Measurements from ENCODE around the gene CDADC1.
"Not testable (repeated sequence)": the region's sequence is repeated elsewhere in the genome, so short reads cannot be mapped to it uniquely, and the experiment has no call there.

CDADC1 gene

DNA sequence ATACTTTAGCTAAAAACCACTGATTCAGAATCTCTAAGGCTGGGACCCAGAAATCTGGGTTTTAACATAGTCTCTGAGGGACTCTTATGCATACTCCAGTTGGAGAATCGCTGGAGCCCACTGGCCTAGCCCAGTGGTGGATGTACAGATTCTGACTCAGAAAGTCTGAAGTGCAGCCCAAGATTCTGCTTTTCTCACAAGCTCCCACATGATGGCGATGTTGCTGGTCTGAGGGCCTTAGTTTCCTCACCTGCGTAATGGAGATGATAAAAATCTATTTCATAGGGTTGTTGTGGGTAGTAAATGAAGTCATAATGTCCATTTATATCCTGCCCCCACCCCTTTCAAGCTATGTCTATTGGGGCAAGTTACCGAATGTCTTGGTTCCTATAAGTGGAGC lies 7.7 kb upstream of the CDADC1 start:
- no peak for DNase-seq

DNA sequence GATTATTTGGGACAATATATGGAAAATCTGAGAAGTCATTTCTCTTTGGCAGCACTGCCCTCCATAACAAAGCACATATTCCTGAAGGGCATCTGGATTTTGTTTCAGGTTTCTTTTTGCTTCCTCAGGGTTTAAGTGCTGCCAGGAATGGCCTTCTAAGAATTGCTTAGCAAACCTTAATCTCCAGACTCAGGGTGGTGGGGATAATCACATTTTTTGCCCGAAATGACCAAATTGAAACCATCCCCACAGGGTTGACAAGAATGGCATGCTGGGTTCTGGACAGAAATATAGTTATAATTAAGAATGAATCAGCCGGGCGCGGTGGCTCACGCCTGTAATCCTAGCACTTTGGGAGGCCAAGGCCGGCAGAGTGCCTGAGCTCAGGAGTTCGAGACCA lies 6.4 kb upstream of the CDADC1 start:
- no peak for DNase-seq

- DNase-seq, result no peak
These were observed 2.6 kb upstream of the CDADC1 start for GRCh38 chr13:49245101-49245500.

DNA sequence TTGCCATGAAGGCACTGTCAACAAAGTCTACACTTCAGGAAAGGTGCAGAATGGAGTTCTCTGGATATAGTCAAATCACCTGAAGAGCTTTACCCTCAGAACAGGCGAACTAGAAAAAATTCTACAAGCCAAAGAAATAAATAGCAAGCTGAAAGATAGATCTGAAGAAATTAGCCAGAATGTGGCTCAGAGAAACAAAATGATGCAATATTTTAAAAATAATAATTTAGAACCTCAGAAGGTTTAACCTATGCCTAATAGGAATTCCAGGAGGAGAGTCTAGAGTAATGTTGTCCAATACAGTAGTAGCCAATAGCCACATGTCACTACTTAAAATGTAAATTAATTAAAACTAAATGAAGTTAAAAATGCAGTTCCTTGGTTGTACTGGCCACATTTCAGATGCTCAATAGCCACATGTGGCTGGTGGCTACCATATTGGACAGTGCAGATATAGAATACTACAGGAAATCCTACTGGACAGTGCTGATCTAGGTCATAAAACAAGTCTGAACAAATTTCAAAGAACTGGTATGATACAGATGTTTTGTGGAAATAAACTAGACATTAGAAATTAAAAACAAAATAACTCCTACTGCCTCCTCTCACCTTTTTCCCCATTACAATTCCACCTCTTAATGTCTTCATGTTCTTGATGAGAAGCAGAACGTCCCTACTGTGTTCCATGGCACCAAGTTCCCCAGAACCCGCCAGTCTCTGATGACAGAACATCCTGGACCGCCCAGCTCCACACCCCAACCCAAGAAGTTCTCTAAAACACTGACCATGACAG lies 679 bp upstream of the CDADC1 start:
- no peak for DNase-seq

DNA sequence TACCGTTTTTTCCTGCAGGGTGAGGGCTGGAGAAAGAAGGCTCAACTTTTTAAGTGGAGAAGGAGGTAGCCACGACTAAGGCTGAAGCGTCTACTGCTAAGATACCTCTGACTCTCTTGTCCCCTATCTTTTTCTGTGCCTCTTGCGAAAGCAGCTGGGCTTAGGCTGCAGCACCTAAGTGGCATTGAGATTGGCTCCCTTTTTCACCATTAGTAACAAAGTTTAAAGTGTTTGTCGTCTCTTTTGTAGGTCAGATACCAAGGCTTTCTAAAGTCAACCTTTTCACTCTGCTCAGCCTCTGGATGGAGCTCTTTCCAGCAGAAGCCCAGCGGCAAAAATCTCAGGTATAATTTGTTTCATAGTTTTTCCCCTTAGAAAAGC lies 887 bp downstream of the CDADC1 start:
- DNase-seq, result no peak

GRCh38 chr13:49251326-49251725 lies 3.6 kb downstream of the CDADC1 start:
- DNase-seq, result no peak

GRCh38 chr13:49253310-49253709 lies 5.6 kb downstream of the CDADC1 start:
- DNase-seq, result no peak

DNA sequence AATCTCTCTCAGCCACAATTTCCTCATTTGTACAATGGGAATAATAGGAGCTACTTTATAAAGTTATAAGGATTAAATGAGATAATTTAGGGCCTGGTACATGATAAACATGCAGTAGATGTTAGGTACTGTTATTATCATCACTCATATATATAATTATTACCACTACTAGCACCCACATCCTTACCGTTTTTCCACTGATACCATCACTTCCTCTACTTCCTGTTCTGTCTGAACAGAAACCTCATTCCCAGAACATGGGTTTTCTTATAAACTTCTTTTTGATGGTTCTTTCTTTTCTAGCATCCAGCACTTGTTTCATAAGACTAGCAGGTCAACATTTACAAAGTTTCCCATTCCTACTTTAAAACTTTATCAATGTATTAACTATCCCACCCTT lies 6.3 kb downstream of the CDADC1 start:
- no peak for DNase-seq

DNA sequence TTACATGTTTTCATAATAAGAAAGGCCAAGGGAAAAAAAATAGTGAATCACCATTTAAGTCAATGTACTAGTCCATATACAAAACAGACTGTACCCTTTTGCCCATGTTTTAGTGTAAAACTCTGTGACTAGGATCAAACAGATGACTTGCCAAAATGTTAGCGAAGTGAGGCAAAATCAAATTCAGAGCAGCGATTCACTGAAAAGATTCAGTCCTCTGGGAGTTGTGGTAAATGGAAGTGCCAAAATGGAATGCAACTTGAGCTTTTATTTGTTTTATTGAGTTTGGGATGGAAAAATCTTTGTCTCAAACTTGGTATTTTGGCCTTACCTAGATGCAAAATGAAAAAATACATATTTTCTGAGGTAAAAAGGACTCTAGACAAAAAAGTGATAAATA lies 9.1 kb downstream of the CDADC1 start:
- DNase-seq, result no peak

DNA sequence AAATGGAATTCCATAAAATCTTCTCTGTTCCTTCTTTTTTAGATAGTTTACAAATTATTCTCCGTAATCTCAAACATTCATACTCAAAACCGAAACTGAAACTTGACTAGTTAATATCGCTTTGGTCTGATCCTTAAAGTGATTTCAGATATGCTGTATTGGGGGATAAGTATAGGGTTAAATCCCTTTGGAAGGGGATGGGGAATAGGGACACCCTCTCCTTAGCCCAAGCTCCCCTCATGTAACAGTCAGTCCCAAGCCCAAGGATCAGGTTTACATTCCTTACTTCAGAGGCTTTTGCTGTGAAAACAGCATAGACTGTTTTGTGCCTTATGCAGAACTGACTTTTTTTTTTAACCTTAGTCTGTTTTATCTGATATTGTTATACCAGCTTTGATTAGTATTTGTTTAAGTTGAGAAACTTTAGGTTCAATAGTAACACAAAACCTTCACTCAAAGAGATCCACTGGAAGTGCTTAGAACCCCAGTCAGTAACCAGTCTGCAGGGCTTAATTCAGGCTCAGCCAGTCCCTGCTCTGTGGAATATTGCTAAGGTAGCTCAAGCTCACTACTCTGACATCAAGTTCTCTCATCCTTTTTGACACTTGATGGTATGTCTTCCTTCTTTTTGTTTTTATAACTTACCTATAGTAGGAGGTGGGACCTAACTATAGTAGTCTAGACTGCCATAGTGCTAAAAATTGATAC lies 10.5 kb downstream of the CDADC1 start:
- DNase-seq, result no peak

DNA sequence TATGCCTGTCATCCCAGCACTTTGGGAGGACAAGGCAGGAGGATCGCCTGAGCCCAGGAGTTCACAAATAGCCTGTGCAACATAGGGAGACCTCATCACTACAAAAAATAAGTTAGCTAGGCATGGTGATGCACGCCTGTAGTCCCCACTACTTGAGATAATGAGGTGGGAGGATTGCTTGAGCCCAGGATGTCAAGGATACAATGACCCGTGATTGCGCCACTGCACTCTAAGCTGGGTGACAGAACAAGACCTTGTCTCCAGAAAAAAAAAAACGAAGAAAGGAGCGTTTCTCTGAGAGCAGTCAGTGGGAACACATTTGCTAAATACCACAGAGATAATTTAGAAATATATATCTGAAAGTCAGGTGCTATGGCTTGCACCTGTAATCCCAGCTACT lies 11.9 kb downstream of the CDADC1 start:
- DNase-seq, result no peak

GRCh38 chr13:49262634-49263033 lies 14.9 kb downstream of the CDADC1 start:
- no peak for DNase-seq

DNA sequence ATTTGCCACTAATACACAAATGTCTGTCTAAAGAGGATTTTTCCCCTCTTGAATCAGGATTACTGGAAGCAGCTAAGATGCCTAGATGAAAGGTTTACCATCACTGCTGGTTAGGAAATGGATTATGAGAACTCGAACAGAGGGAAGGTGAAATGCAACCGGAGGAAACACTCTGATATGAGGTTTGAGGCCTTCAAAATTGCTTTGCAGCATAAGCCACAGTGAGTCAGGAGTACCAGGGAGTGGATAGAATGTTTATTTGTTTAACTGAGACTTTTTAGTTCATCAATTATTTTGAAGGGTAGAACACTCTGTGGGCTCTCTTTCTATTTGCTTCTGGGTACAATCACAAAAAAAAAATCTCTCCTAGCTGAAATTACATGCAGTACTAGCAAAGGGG lies 18.1 kb downstream of the CDADC1 start:
- DNase-seq, result no peak

DNA sequence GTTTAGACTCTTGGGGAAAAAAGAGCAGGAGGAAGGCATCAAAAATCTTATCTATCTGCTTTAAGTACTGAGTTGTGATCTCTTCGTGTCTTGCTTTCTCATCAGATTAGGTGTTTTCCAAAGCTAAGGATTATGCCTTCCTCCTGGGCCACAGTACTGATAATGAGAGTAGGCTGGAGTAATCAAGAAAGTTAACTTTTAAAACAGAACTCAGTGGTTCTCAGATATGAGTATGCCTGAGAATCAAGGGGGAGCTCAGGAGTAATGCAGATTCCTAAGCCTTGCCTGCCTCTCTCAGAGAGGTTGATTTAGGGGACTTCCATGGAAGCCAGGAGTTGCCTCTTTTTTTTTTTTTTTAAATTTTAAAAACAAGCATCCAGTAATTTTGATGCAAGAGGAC lies 23.5 kb downstream of the CDADC1 start:
- DNase-seq, result no peak

DNA sequence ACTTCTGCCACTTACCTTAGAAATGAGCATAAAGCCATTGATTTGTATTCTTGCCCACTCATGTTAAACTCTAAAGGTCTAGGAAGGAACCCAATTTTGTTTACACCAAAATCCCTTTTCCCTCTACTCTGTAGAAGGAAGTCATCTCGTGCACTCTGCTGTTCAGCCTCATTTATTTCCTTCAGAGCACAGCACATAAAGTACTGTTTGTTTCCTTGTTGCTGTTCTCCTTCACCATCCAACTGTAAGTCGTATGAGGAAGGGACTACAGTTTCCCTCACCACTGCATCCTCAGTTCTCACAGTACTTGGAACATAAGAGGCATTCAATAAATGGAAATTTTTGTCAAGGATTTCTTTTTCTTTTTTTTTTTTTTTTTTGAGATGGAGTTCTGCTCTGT lies 24.6 kb downstream of the CDADC1 start:
- DNase-seq, result no peak

DNA sequence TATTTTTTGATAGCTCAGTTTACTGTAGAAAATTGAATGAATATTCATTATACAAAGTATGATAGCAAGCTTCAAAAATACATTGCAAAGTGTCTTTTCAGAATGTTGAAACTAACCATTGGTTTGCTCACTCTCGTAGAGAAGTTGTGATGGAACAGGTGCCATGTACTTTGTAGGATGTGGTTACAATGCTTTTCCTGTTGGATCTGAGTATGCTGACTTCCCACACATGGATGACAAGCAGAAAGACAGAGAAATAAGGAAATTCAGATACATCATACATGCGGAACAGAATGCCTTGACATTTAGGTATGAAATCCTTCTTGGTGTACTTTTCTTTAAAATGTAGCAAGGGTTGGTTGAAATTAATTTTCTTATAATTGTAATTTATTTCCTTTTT lies 30.5 kb downstream of the CDADC1 start:
- DNase-seq, result no peak

DNA sequence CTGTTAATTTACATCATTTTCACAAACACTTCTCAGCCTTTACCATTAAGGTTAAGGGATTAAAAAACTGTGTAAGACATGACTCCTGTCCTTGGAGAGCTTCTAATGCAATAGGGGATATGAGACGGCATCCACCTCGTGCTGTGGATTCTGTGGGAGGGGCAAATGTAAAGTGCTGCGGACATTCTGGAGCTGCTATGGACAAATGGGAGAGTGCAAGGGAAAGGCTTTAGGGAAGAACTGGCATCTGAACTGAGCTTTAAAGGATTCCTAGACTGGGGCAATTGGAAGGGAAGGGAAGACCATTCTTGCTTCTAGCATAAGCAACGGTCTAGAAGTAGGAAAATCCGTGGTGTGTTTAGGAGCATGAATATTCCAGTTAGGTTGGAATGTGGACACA lies 31.4 kb downstream of the CDADC1 start:
- no peak for DNase-seq

DNA sequence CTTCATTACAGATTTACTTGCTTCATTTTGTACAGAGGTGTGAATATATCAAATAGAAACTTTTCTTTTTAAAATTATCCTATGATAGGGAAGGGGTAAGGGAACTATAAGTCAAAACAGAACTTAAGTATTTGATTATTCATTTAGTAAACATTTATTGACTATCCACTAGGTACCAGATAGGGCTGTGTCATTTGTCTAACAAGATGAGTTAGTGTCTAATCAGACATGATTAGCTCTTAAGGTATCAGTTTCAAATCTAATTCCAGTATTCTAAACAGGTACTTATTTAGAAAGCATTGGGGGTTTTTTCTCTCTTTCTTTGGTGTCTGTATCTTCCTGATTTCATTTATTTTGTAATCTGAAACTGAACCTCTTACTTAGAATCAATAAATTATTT lies 32.2 kb downstream of the CDADC1 start:
- no peak for DNase-seq

DNA sequence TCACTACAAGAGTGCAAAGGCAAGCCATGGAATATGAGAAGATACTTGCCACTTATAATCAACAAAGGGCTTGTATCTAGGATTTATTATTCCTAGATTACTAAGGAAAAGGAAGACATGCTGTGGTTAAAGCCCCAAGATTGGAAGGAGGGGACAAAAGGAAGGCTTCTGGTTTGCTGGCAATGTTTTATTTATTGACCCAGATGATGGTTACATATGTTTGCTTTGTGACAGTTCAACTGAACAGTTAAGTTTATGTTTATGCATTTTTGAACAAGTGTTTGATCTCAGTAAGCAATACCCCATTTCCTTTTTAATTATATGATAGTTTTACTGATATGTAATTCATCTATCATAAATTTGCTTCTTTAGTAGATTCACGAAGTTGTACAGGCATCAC lies 40.3 kb downstream of the CDADC1 start:
- DNase-seq, result no peak

DNA sequence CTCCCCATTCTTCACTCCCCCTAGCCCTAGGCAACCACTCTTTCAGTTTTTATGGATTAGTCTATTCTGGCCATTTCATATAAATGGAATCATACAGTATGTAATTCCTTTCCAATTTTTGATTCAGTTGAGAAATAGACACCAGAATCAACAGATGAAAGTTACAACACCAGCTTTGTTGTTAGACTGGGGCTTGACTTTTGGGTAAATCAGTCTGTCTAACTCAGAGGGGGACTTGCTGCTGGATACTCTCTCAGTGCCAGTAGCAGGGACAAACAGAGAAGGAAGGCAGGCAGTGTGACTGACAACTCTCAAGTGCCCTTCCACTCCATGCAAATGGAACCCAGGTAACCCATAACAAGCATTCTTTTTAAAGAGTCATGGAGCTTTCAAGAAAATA lies 40.7 kb downstream of the CDADC1 start:
- no peak for DNase-seq

GRCh38 chr13:49292742-49293486 lies 45.2 kb downstream of the CDADC1 start:
- DNase-seq, result peak; percentile 49

- DNase-seq, result not testable (repeated sequence)
These were observed 47.0 kb downstream of the CDADC1 start for GRCh38 chr13:49294723-49295122.

GRCh38 chr13:49295244-49295643 lies 47.5 kb downstream of the CDADC1 start:
- no peak for DNase-seq

- no peak for DNase-seq
These were observed 48.9 kb downstream of the CDADC1 start for GRCh38 chr13:49296659-49297058.

All from NCI-H748 treated with DMSO at 0.1 percent for 48 hours (cell line).